ENCODE results near the gene CSMD2.

Gene CSMD2

GRCh38 chr1:33997127-33998036, 167.6 kb downstream of the CSMD2 start:
- H3K27ac Mint-ChIP-seq, result no peak overlapping the region
- no peak overlapping the region for H3K4me3 Mint-ChIP-seq
- CTCF ChIA-PET, result no interaction called here
- no peak for DNase-seq
- H3K36me3 Mint-ChIP-seq, result no peaks in the 10 kb centered on the region
- no peaks in the 10 kb centered on the region for H3K9me3 Mint-ChIP-seq
- no peaks in the 10 kb centered on the region for H3K4me1 Mint-ChIP-seq
- peaks cover 4% of the 10 kb centered on the region for H3K27me3 Mint-ChIP-seq

DNA sequence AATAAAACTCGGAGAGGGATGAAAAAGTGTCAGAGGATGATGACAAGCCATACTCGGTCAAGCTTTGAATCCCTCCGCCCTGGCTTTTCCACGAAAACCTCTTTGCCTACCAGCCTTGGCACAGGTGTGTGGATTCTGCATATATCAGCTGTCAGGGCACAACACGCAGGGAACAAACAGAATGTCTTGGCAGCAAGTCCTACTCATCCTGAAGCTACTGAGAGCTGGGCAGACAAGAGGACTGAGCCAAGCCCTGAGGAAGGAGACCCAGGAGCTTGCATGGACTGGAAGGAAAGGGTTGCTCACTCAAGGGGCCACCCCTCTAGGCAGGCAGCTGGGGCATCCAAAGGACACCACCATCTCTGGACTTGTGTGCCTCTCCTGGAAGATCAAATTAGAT, 168.7 kb downstream of the CSMD2 start:
- no peaks in the 10 kb centered on the region for H3K9me3 Mint-ChIP-seq
- CTCF ChIA-PET, result no interaction called here
- DNase-seq, result no peak
- no peaks in the 10 kb centered on the region for H3K36me3 Mint-ChIP-seq
- no peak overlapping the region for H3K27ac Mint-ChIP-seq
- H3K4me1 Mint-ChIP-seq, result no peaks in the 10 kb centered on the region
- H3K4me3 Mint-ChIP-seq, result no peak overlapping the region
- peaks cover 4% of the 10 kb centered on the region for H3K27me3 Mint-ChIP-seq

GRCh38 chr1:33993301-33993700, 171.7 kb downstream of the CSMD2 start:
- Mint-ChIP-seq H3K27me3 (no peaks in the 10 kb centered on the region), H3K27ac (no peak overlapping the region), H3K4me3 (no peak overlapping the region), H3K4me1 (no peaks in the 10 kb centered on the region), H3K9me3 (no peaks in the 10 kb centered on the region), H3K36me3 (no peaks in the 10 kb centered on the region)
- DNase-seq, result no peak
- CTCF ChIA-PET, result no interaction called here

- Mint-ChIP-seq H3K36me3 (no peaks in the 10 kb centered on the region), H3K27ac (no peak overlapping the region), H3K4me3 (no peak overlapping the region), H3K9me3 (no peaks in the 10 kb centered on the region), H3K4me1 (no peaks in the 10 kb centered on the region), H3K27me3 (no peaks in the 10 kb centered on the region)
- DNase-seq, result no peak
- CTCF ChIA-PET, result interaction anchor here (1.0 kb wide), 1 partner anchor 24 kb away, joined by 3 read pairs; no protein-coding TSS in a partner anchor
These were observed 174.7 kb downstream of the CSMD2 start for GRCh38 chr1:33990281-33990680.

- Mint-ChIP-seq H3K36me3 (no peaks in the 10 kb centered on the region), H3K27ac (no peak overlapping the region), H3K9me3 (no peaks in the 10 kb centered on the region), H3K4me1 (no peaks in the 10 kb centered on the region), H3K4me3 (no peak overlapping the region), H3K27me3 (no peaks in the 10 kb centered on the region)
- no peak for DNase-seq
- CTCF ChIA-PET, result no interaction called here
These were observed 176.9 kb downstream of the CSMD2 start for GRCh38 chr1:33988161-33988560.

GRCh38 chr1:33986390-33987095, 178.5 kb downstream of the CSMD2 start:
- CTCF ChIA-PET, result no interaction called here
- no peaks in the 10 kb centered on the region for H3K4me1 Mint-ChIP-seq
- H3K27ac Mint-ChIP-seq, result no peak overlapping the region
- H3K9me3 Mint-ChIP-seq, result no peaks in the 10 kb centered on the region
- DNase-seq, result no peak
- H3K4me3 Mint-ChIP-seq, result no peak overlapping the region
- H3K36me3 Mint-ChIP-seq, result no peaks in the 10 kb centered on the region
- no peaks in the 10 kb centered on the region for H3K27me3 Mint-ChIP-seq

DNA sequence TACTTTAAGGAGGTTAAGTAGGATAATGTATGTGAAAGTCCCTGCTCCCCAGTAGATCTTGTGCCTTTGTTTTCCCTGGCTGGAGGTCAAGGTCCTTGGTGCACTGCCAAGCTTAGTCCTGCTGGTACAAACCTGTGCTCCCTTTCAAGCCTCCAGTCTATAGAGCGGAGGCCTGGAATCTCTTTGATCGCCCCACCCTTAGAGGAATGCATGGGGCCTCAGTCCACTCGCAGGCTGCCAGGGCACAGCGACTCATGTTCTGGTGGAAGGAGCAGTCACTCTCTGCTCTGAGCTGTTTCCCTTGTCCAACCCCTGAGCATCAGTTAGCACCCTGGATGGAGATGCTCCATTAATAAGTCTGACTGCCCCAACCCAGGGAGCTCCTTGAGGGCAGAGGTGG, 179.4 kb downstream of the CSMD2 start:
- CTCF ChIA-PET, result no interaction called here
- Mint-ChIP-seq H3K27me3 (no peaks in the 10 kb centered on the region), H3K4me1 (no peaks in the 10 kb centered on the region), H3K27ac (no peak overlapping the region), H3K9me3 (no peaks in the 10 kb centered on the region), H3K36me3 (no peaks in the 10 kb centered on the region), H3K4me3 (no peak overlapping the region)
- DNase-seq, result no peak

DNA sequence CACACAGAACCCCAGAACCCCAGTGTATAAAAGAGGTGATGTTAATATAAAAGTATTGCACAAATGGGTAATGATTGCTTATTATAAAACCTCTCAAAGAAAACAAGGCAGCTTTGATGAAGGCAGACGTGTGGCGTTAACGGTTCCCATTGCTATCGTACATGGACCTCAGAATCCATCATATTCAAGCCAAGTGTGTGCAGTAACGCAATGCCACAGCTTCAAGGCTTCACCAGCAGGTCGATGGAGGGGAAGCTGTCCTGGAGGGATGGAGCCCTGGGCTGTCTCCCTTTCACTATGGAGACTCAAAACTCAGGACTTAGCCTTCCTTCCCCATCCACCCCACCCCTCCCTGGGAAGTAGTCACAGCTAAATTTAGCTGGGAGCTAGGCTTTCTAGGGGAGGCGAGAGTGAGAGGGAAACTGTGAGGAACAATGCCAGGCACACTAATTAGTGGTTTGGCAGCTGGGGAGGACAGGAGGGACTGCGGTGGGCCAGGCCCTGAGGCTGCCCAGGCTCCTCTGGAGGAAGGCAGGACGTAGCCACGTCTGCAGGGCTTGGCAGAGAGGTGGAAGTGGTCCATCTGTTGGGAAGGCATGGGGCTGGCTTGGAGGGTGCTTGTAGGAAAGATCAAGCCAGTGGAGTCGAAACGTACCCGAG, 180.0 kb downstream of the CSMD2 start:
- CTCF ChIA-PET, result no interaction called here
- Mint-ChIP-seq H3K9me3 (no peaks in the 10 kb centered on the region), H3K27ac (no peak overlapping the region), H3K4me3 (no peak overlapping the region), H3K4me1 (no peaks in the 10 kb centered on the region), H3K36me3 (no peaks in the 10 kb centered on the region), H3K27me3 (no peaks in the 10 kb centered on the region)
- DNase-seq, result no peak

DNA sequence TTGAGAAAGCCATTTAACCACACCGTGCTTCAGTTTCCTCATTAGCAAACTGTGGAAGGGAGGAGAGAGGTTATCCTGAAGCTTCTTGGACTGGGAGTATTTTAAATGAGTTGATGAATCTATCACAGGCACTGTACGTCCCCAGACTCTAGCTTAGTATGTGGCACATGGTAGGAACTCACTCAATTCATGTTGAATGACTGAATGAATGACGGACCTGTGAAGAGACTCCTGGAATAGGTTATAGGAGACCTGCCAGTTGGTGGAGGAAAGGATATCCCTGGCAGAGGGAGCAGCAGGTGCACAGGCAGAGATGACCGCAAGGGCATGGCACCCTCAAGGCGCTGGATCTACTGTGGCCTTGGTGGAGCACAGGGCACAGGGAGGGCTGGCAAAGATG, 182.6 kb downstream of the CSMD2 start:
- H3K36me3 Mint-ChIP-seq, result no peaks in the 10 kb centered on the region
- no peaks in the 10 kb centered on the region for H3K9me3 Mint-ChIP-seq
- no peaks in the 10 kb centered on the region for H3K4me1 Mint-ChIP-seq
- H3K4me3 Mint-ChIP-seq, result no peak overlapping the region
- H3K27me3 Mint-ChIP-seq, result no peaks in the 10 kb centered on the region
- H3K27ac Mint-ChIP-seq, result no peak overlapping the region
- no peak for DNase-seq
- CTCF ChIA-PET, result no interaction called here

DNA sequence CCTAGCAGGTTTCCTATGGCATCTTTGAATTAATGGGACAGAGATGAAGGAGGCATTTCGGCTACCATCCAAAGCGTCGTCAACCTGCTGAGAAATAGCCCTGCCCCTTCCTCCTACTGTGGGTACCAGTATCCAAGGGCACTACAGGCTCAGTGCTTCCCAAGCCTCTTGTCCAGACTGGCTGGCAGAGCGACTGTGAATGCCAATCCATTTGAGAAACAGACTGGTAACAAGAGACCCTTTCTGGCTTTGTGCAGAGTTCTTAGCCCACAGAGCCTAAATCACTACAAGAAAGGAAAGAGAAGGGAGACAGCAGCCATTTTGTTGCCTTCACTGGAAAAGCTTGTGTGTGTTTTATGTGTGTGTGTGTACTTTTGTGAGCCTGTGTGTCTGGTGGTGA, 185.7 kb downstream of the CSMD2 start:
- CTCF ChIA-PET, result no interaction called here
- no peaks in the 10 kb centered on the region for H3K36me3 Mint-ChIP-seq

DNA sequence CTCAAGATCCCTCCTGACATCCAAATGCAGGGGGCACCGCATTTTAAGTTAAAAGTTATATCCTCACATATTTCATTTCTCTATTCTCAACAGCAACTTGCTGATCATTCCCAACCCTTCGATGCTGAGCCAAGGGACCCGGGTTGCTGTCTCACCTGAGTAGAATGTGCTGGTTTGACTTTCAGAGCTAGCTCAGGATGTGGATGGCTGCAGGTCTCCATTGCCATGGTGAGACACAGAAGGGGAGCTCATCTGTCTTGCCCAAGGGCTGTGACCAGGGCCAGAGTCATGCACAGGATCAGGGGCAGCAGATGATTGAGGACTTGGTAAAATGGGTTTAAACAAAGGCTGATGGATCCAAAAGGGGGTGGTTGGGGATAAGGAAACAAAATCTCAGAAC, 189.1 kb downstream of the CSMD2 start:
- no peak overlapping the region for H3K27ac Mint-ChIP-seq
- no peak overlapping the region for H3K4me3 Mint-ChIP-seq
- H3K27me3 Mint-ChIP-seq, result no peaks in the 10 kb centered on the region
- no peaks in the 10 kb centered on the region for H3K9me3 Mint-ChIP-seq
- no peaks in the 10 kb centered on the region for H3K36me3 Mint-ChIP-seq
- H3K4me1 Mint-ChIP-seq, result no peaks in the 10 kb centered on the region
- CTCF ChIA-PET, result no interaction called here
- no peak for DNase-seq

More for the DNA sequence above, 185.7 kb downstream of the CSMD2 start:
- H3K4me3 Mint-ChIP-seq, result no peak overlapping the region
- no peak for DNase-seq
- no peak overlapping the region for H3K27ac Mint-ChIP-seq
- no peaks in the 10 kb centered on the region for H3K27me3 Mint-ChIP-seq
- H3K9me3 Mint-ChIP-seq, result no peaks in the 10 kb centered on the region
- H3K4me1 Mint-ChIP-seq, result no peaks in the 10 kb centered on the region

GRCh38 chr1:33973799-33974545, 191.1 kb downstream of the CSMD2 start:
- no peak for DNase-seq
- CTCF ChIA-PET, result no interaction called here
- H3K27me3 Mint-ChIP-seq, result no peaks in the 10 kb centered on the region

GRCh38 chr1:33972676-33973395, 192.2 kb downstream of the CSMD2 start:
- no peak overlapping the region for H3K27ac Mint-ChIP-seq
- no peaks in the 10 kb centered on the region for H3K27me3 Mint-ChIP-seq
- no peak overlapping the region for H3K4me3 Mint-ChIP-seq
- H3K36me3 Mint-ChIP-seq, result no peaks in the 10 kb centered on the region
- DNase-seq, result no peak
- H3K4me1 Mint-ChIP-seq, result no peaks in the 10 kb centered on the region
- no peaks in the 10 kb centered on the region for H3K9me3 Mint-ChIP-seq
- CTCF ChIA-PET, result no interaction called here

More at GRCh38 chr1:33973799-33974545, 191.1 kb downstream of the CSMD2 start:
- Mint-ChIP-seq H3K4me3 (no peak overlapping the region), H3K27ac (no peak overlapping the region), H3K9me3 (no peaks in the 10 kb centered on the region), H3K4me1 (no peaks in the 10 kb centered on the region), H3K36me3 (no peaks in the 10 kb centered on the region)

GRCh38 chr1:33971913-33972312, 193.1 kb downstream of the CSMD2 start:
- H3K36me3 Mint-ChIP-seq, result no peaks in the 10 kb centered on the region
- H3K27ac Mint-ChIP-seq, result no peak overlapping the region
- no peaks in the 10 kb centered on the region for H3K9me3 Mint-ChIP-seq
- no peak overlapping the region for H3K4me3 Mint-ChIP-seq
- H3K27me3 Mint-ChIP-seq, result no peaks in the 10 kb centered on the region
- CTCF ChIA-PET, result no interaction called here
- DNase-seq, result no peak
- no peaks in the 10 kb centered on the region for H3K4me1 Mint-ChIP-seq
